GM19452 (cell line): ENCODE measurements around the gene CALN1.
"Not testable (repeated sequence)": the region's sequence is repeated elsewhere in the genome, so short reads cannot be mapped to it uniquely, and the experiment has no call there.

Experiments used
- ATAC-seq: cut with Tn5 transposase; IDR thresholded peaks from one replicate; pipeline ENCODE4 v1.9.1; 2021; ENCODE audit not compliant: unreplicated experiment

CALN1 gene

GRCh38 chr7:72268796-72269195, 143.3 kb downstream of the CALN1 start:
- ATAC-seq: no peak

GRCh38 chr7:72268090-72268489, 144.0 kb downstream of the CALN1 start:
- ATAC-seq: no peak

GRCh38 chr7:72267291-72267800, 144.8 kb downstream of the CALN1 start:
- no peak for ATAC-seq

GRCh38 chr7:72266771-72267170, 145.4 kb downstream of the CALN1 start:
- ATAC-seq: no peak

- ATAC-seq: no peak
Measured at GRCh38 chr7:72265071-72265904, 146.8 kb downstream of the CALN1 start.

- no peak for ATAC-seq
Measured at GRCh38 chr7:72260406-72260805, 151.7 kb downstream of the CALN1 start.

GRCh38 chr7:72258074-72258473, 154.1 kb downstream of the CALN1 start:
- no peak for ATAC-seq

GRCh38 chr7:72254455-72254854, 157.7 kb downstream of the CALN1 start:
- no peak for ATAC-seq

GRCh38 chr7:72249106-72249505, 163.0 kb downstream of the CALN1 start:
- ATAC-seq: no peak

- ATAC-seq: no peak
Measured at GRCh38 chr7:72244826-72245398, 167.2 kb downstream of the CALN1 start.

GRCh38 chr7:72243329-72243728, 168.8 kb downstream of the CALN1 start:
- ATAC-seq: no peak

GRCh38 chr7:72235351-72235750, 176.8 kb downstream of the CALN1 start:
- ATAC-seq: no peak

- ATAC-seq: no peak
Measured at GRCh38 chr7:72234086-72234485, 178.1 kb downstream of the CALN1 start.

- no peak for ATAC-seq
Measured at GRCh38 chr7:72230281-72230680, 181.9 kb downstream of the CALN1 start.

- ATAC-seq: no peak
Measured at GRCh38 chr7:72223351-72223750, 188.8 kb downstream of the CALN1 start.

GRCh38 chr7:72222136-72222535, 190.0 kb downstream of the CALN1 start:
- no peak for ATAC-seq

GRCh38 chr7:72219500-72219899, 192.6 kb downstream of the CALN1 start:
- ATAC-seq: no peak

GRCh38 chr7:72217151-72217550, 195.0 kb downstream of the CALN1 start:
- ATAC-seq: no peak

GRCh38 chr7:72213769-72214168, 198.4 kb downstream of the CALN1 start:
- ATAC-seq: no peak

GRCh38 chr7:72213081-72213480, 199.1 kb downstream of the CALN1 start:
- ATAC-seq: no peak

GRCh38 chr7:72211175-72211574, 201.0 kb downstream of the CALN1 start:
- ATAC-seq: no peak

GRCh38 chr7:72209006-72209405, 203.1 kb downstream of the CALN1 start:
- ATAC-seq: not testable (repeated sequence)
